Limb (tissue), 2 donors: ENCODE data around the gene DND1.
"Not testable (repeated sequence)": the region's sequence is repeated elsewhere in the genome, so short reads cannot be mapped to it uniquely, and the experiment has no call there.

Experiments
- DNase-seq, 2 donors: peaks; one replicate each; pipeline ENCODE4 v3.0.0-alpha.2; 2016; ENCODE audit errors: extremely low spot score in 2 of 2

DND1 gene

DNA sequence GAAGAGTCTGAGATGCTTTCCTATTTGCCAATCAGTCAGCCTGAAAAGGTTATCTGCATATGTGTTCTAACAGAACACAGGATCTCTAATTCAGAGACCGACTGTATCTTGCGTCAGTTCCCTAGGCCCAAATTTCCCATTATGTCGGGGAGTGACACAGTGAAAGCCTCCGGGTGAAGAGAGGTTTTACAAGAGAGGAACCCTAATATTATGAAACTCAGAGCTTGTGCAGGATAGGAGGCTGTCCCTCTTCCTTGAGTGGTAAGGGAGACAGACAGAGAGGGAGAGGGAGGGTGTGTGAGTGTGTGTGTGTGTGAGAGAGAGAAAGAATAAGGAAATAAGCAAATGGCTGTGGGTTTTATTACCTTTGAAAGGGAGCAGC, 42.3 kb downstream of the DND1 start:
- DNase-seq = no peak

DNA sequence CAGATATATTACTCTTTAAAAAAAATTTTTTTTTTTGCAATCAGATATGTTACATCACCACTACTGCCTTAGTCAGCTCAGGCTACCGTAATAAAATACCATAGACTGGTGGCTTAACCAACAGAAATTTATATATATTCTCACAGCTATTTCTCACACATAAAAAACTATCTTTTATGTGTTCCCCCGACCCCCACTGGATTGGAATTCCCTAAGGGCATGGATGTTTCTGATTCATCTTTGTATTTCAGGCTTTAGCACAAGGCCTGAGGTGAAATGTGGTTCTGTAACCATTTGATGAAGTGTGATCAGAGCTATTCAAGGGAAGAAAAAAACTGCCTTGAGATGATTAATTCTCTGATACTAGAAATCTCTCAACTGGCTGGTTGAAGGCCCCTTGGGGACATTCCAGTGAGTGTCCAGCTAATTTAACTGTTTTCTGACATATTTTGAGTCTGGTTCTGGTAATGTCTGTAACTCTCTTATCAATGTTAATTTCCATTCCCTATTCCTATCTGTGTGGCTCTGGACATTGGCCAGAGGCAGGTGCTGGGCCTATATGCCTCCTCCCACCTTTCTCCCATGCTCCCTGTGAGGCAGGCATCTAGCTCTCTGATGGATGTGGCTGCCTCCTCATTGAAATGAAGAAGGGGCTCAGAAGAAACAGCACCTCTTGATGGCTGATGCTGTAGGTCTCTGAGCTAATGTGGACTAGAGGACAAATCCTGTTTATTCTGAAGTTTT, 42.9 kb downstream of the DND1 start:
- no peak for DNase-seq

- no peak for DNase-seq
Measured at GRCh38 chr5:140628711-140629110, 44.7 kb downstream of the DND1 start.

GRCh38 chr5:140627972-140628371, 45.4 kb downstream of the DND1 start:
- DNase-seq = no peak

DNA sequence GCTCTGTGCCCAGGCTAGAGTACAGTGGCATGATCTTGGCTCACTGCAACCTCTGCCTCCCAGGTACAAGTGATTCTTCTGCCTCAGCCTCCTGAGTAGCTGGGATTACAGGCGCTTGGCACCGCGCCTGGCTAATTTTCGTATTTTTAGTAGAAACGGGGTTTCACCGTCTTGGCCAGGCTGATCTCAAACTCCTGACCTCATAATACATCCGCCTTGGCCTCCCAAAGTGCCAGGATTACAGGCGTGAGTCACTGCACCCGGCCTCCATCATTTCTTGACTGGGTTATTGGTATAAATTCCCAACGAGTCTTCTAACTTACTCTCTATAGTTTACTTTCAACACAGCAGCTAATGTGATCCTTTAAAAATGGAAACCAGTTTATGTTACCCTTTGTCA, 48.5 kb downstream of the DND1 start:
- not testable (repeated sequence) for DNase-seq

DNA sequence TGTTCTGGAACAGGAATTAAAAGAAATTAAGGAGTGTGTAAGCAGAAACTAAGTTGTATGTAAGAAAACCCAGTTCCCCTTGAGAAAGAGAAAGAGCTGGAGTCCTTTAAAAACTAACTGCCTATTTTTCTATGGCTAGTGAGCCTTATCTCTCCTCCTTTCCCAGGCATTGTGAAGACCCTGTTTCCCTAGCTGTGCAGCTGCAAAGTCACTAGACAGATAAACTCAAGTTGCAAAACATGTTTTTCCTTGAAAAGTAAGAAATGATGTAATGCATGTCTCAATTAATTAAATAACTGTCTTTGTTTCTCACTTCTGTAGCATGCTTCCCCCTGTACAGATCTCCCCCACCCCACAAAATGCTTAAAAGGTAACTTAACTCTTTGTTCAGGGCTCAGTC, 50.3 kb downstream of the DND1 start:
- DNase-seq = not testable (repeated sequence)

DNA sequence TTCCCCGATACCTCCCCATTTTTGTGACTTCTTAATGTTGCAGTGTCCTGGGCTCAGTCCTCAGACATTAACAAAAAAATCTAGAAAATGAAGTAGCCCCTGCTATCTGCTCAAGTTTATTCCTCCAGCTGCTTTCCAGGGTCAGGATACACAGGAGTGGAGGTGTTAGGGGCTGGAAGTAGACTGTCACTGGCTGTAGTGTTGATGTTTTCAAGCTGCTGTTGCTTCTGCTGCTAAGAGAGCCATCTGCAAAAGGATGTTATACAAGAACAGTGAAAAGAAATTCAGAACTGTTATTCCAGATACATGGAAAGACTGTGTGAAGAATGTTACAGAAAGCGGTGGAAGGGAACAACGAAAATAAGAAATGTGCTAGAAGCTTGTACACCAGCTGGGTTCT, 51.1 kb downstream of the DND1 start:
- DNase-seq = no peak
